Hepatocyte (in vitro differentiated cells): Measurements from ENCODE around the gene MICB. TPM values are rescaled to one million over a fixed set of nuclear protein-coding genes. Genes with fewer than 3 reads are reported as not detected.

Source experiments
- DNase-seq: peaks from one replicate; pipeline ENCODE4 v3.0.0-alpha.2; 2016; ENCODE audit warnings: low spot score
- H2AFZ ChIP-seq: fragments of 200-600 bp; sonication (generic); 2 replicates; pipeline ENCODE4 v1.6.0; 2016; ENCODE audit warnings: antibody characterized with exemption, mild to moderate bottlenecking
- H3K27ac ChIP-seq: fragments of 200-600 bp; sonication (generic); 2 replicates; pipeline ENCODE4 v1.5.1; 2016; ENCODE audit warnings: mild to moderate bottlenecking
- H3K27me3 ChIP-seq: fragments of 200-600 bp; sonication (generic); 2 replicates; pipeline ENCODE4 v1.6.1; 2016
- H3K36me3 ChIP-seq: fragments of 200-600 bp; sonication (generic); replicated peaks from 2 replicates; pipeline ENCODE4 v1.5.1; 2016; ENCODE audit warnings: low read depth; ENCODE audit not compliant: insufficient read depth
- H3K4me1 ChIP-seq: fragments of 200-600 bp; sonication (generic); 2 replicates; pipeline ENCODE4 v1.5.1; 2016; ENCODE audit warnings: mild to moderate bottlenecking, moderate library complexity; ENCODE audit not compliant: insufficient read depth
- H3K4me2 ChIP-seq: fragments of 200-600 bp; sonication (generic); 2 replicates; pipeline ENCODE4 v1.6.0; 2016
- H3K4me3 ChIP-seq: fragments of 200-600 bp; sonication (generic); 2 replicates; pipeline ENCODE4 v1.5.1; 2016; ENCODE audit warnings: mild to moderate bottlenecking
- H3K79me2 ChIP-seq: fragments of 200-600 bp; sonication (generic); 2 replicates; pipeline ENCODE4 v1.6.0; 2017; ENCODE audit warnings: mild to moderate bottlenecking
- H3K9me2 ChIP-seq: fragments of 200-600 bp; sonication (generic); replicated peaks from 2 replicates; pipeline ENCODE4 v1.6.0; 2017; ENCODE audit warnings: mild to moderate bottlenecking; ENCODE audit not compliant: insufficient read depth
- H3K9me3 ChIP-seq: fragments of 200-600 bp; sonication (generic); 2 replicates; pipeline ENCODE4 v1.5.1; 2016; ENCODE audit warnings: low read depth, mild to moderate bottlenecking
- H4K20me1 ChIP-seq: fragments of 200-600 bp; sonication (generic); 2 replicates; pipeline ENCODE4 v1.6.0; 2016; ENCODE audit warnings: mild to moderate bottlenecking; ENCODE audit not compliant: insufficient read depth, poor library complexity, severe bottlenecking
- EZH2 ChIP-seq: fragments of 200-600 bp; sonication (generic); IDR thresholded peaks from 2 replicates; pipeline ENCODE4 v1.6.1; 2016; ENCODE audit warnings: antibody characterized with exemption, mild to moderate bottlenecking, borderline replicate concordance
- EZH2phosphoT487 ChIP-seq: fragments of 200-600 bp; sonication (generic); IDR thresholded peaks from one replicate; pipeline ENCODE4 v1.6.1; 2018; ENCODE audit warnings: antibody characterized with exemption, mild to moderate bottlenecking, low read depth, moderate library complexity; ENCODE audit not compliant: unreplicated experiment, severe bottlenecking
- WGBS: methylation state at CpG from one replicate; pipeline ENCODE4 v1.1.6; 2016; ENCODE audit warnings: low lambda C conversion rate; ENCODE audit errors: missing lambda C conversion rate; 5-methylcytosine and 5-hydroxymethylcytosine counted together
- polyA plus RNA-seq: library from polyadenylated mRNA; unstranded; fragments of >200 nt; fragmentation: Nextera tagmentation; extraction: Ambion mirVana; gene quantifications from 2 replicates; pipeline ENCODE4 v1.2.1, GENCODE V29; 2016
- total RNA-seq: library from RNA; depleted of rRNA; stranded (reverse); fragments of >200 nt; gene quantifications from 2 replicates; pipeline ENCODE4 v1.2.3, GENCODE V29; 2014
- TF ChIP-seq, protein P1 (sequence below): fragments of 200-600 bp; sonication (generic); IDR thresholded peaks from 2 replicates; pipeline ENCODE4 v1.5.1; 2016; ENCODE audit warnings: antibody characterized with exemption, mild to moderate bottlenecking; ENCODE audit not compliant: poor library complexity

Gene MICB
- total and polyA plus RNA-seq, 2 experiments from 2014 or later: 0.11 to 0.67 TPM

GRCh38 chr6:31558631-31559500 lies 60.9 kb downstream of the MICB start:
- Histone ChIP-seq H4K20me1 (no peaks in the 10 kb centered on the region), H2AFZ (no peak overlapping the region), H3K79me2 (peaks cover 5% of the 10 kb centered on the region), H3K36me3 (no peaks in the 10 kb centered on the region), H3K27ac (no peak overlapping the region), H3K27me3 (no peaks in the 10 kb centered on the region), H3K4me3 (no peak overlapping the region), H3K9me3 (no peaks in the 10 kb centered on the region), H3K9me2 (no peaks in the 10 kb centered on the region), H3K4me1 (no peaks in the 10 kb centered on the region), H3K4me2 (no peak overlapping the region)
- 96% methylated on average over 13 of the region's 14 CpGs for WGBS
- TF ChIP-seq, protein P1, sequence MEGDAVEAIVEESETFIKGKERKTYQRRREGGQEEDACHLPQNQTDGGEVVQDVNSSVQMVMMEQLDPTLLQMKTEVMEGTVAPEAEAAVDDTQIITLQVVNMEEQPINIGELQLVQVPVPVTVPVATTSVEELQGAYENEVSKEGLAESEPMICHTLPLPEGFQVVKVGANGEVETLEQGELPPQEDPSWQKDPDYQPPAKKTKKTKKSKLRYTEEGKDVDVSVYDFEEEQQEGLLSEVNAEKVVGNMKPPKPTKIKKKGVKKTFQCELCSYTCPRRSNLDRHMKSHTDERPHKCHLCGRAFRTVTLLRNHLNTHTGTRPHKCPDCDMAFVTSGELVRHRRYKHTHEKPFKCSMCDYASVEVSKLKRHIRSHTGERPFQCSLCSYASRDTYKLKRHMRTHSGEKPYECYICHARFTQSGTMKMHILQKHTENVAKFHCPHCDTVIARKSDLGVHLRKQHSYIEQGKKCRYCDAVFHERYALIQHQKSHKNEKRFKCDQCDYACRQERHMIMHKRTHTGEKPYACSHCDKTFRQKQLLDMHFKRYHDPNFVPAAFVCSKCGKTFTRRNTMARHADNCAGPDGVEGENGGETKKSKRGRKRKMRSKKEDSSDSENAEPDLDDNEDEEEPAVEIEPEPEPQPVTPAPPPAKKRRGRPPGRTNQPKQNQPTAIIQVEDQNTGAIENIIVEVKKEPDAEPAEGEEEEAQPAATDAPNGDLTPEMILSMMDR: no peak
- TF ChIP-seq EZH2phosphoT487 (no peak), EZH2 (no peak)
- no peak for DNase-seq

GRCh38 chr6:31559606-31559957 lies 61.6 kb downstream of the MICB start:
- no peak overlapping the region for H3K4me2 ChIP-seq
- H2AFZ ChIP-seq: no peak overlapping the region
- no peaks in the 10 kb centered on the region for H3K9me3 ChIP-seq
- H3K9me2 ChIP-seq: no peaks in the 10 kb centered on the region
- DNase-seq: no peak
- no peak overlapping the region for H3K27ac ChIP-seq
- TF ChIP-seq, protein P1: no peak
- TF ChIP-seq EZH2: no peak
- TF ChIP-seq EZH2phosphoT487: no peak
- no peaks in the 10 kb centered on the region for H3K79me2 ChIP-seq
- H3K27me3 ChIP-seq: no peaks in the 10 kb centered on the region
- 98% methylated on average over 3 of the region's 4 CpGs for WGBS
- no peaks in the 10 kb centered on the region for H3K36me3 ChIP-seq
- no peak overlapping the region for H3K4me3 ChIP-seq
- no peaks in the 10 kb centered on the region for H4K20me1 ChIP-seq
- H3K4me1 ChIP-seq: no peaks in the 10 kb centered on the region

DNA sequence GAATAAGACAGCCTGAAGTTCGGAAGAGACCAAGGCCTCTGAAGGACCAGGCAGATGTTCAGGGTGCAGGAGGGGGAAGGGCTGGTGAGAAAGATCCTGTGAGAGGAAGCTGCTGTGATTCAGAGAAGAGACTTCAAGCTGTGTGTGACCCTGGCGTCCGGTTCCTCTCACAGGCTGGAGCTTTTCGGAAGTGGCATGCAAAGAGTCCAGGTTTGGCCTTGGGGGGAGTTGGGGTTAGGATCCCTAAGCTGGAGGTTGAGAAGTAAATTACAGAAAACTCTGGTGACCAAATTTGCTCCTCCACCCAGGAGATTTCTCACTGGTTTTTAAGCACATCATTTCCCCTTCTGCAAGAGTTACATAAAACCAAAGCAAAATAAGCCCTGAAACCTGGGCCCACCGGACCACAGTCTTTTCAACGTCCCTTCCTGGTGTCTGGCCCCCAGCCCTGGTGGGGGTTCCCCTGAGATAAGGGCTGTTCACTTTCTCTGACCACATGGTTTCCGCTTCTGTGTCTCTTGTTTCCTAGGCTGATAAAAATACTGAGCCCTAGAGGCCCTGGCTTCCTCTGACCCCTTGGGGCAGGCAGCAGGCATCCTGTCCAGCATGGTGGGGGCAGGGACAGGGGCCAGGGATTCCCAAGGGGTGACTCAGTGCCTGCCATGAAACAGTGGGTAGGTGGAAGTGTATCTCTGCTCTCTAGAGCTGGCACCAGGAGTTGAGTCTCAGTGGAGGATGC lies 62.2 kb downstream of the MICB start:
- Histone ChIP-seq H2AFZ (no peak overlapping the region), H3K4me3 (no peak overlapping the region), H3K4me2 (no peak overlapping the region), H3K27me3 (no peaks in the 10 kb centered on the region), H3K36me3 (no peaks in the 10 kb centered on the region), H3K27ac (peak overlapping the region; percentile 34), H3K79me2 (no peaks in the 10 kb centered on the region), H3K9me2 (no peaks in the 10 kb centered on the region), H4K20me1 (no peaks in the 10 kb centered on the region), H3K9me3 (no peaks in the 10 kb centered on the region), H3K4me1 (no peaks in the 10 kb centered on the region)
- TF ChIP-seq, protein P1: no peak
- no peak for TF ChIP-seq EZH2
- TF ChIP-seq EZH2phosphoT487: no peak
- peak; percentile 51 for DNase-seq
- 72% methylated on average over 7 of the region's 7 CpGs for WGBS
